Sigmoid colon (tissue), 7 donors: Measurements from ENCODE around the gene STK11IP. TPM values are rescaled to one million over a fixed set of nuclear protein-coding genes. Genes with fewer than 3 reads are reported as not detected.

Experiments used
- DNase-seq: peaks from one replicate; pipeline ENCODE4 v3.0.0-alpha.2; 2019
- H3K27ac ChIP-seq, 4 donors: fragments of 200-600 bp; sonication (generic); one replicate each; pipeline ENCODE4 v1.5.1; 2016 to 2019; ENCODE audit warnings: mild to moderate bottlenecking in 1 of 4
- H3K27me3 ChIP-seq, 3 donors: fragments of 200-600 bp; sonication (generic); one replicate each; pipeline ENCODE4 v1.5.1; 2019; ENCODE audit warnings: mild to moderate bottlenecking in 1 of 3
- H3K36me3 ChIP-seq, 4 donors: fragments of 200-600 bp; sonication (generic); one replicate each; pipeline ENCODE4 v1.5.1; 2016 to 2019
- H3K4me1 ChIP-seq, 4 donors: fragments of 200-600 bp; sonication (generic); one replicate each; pipeline ENCODE4 v1.5.1; 2017 to 2019
- H3K4me3 ChIP-seq, 4 donors: fragments of 200-600 bp; sonication (generic); one replicate each; pipeline ENCODE4 v1.5.1; 2017 to 2019; ENCODE audit warnings: mild to moderate bottlenecking in 2 of 4, moderate library complexity in 1 of 4
- H3K9me3 ChIP-seq, 4 donors: fragments of 200-600 bp in 3 of 4; sonication (generic) in 3 of 4; one replicate each; pipeline versions ENCODE4 v1.5.1 to v1.6.1; 2013 to 2019
- EP300 ChIP-seq, 4 donors: sonication (generic); formaldehyde crosslinking; IDR thresholded peaks; one replicate each; pipeline ENCODE4 v1.6.1; 2017; ENCODE audit warnings: antibody characterized with exemption in 4 of 4
- POLR2A ChIP-seq, 2 donors: fragments of 450-650 bp; IDR thresholded peaks; one replicate each; pipeline ENCODE4 v1.6.1; 2016; ENCODE audit warnings: antibody characterized with exemption in 2 of 2, mild to moderate bottlenecking in 2 of 2, moderate library complexity in 2 of 2
- POLR2AphosphoS5 ChIP-seq, 4 donors: sonication (generic); formaldehyde crosslinking; IDR thresholded peaks; one replicate each; pipeline ENCODE4 v1.6.1; 2017; ENCODE audit warnings: antibody characterized with exemption in 4 of 4
- WGBS, 2 donors: extraction: QIAGEN DNeasy Blood & Tissue Kit; methylation state at CpG; one replicate each; pipeline ENCODE4 v1.1.7; 2013; 5-methylcytosine and 5-hydroxymethylcytosine counted together
- intact Hi-C: fragments of 100-400 bp; cut with DNase I; formaldehyde crosslinking; loops from one replicate; pipeline ENCODE4 v1.15.1; 2023
- polyA plus RNA-seq, 3 donors: library from polyadenylated mRNA; stranded (reverse); fragments of 200-250 nt; gene quantifications; one replicate each; pipeline ENCODE4 v1.2.3, GENCODE V29; 2013
- total RNA-seq, 4 donors: library from RNA; depleted of rRNA; stranded (reverse); fragments of >200 nt; gene quantifications; one replicate each; pipeline ENCODE4 v1.1.0, GENCODE V29; 2016
- TF ChIP-seq, protein P1 (sequence below), 4 experiments: fragments of 450-650 bp in 3 of 4; fragments of 200-600 bp in 1 of 4; IDR thresholded peaks; one replicate each; pipeline ENCODE4 v1.5.1; 2016 to 2019; ENCODE audit warnings: antibody characterized with exemption in 4 of 4, mild to moderate bottlenecking in 3 of 4, moderate library complexity in 2 of 4
- donor health status: healthy with polysubstance abuse.
- donor health status: Bipolar disorder and iron deficiency.
- donor health status: healthy.

The STK11IP gene
- total and polyA plus RNA-seq, 7 donors = 6.9 to 36.7 (median 10.8) TPM

DNA sequence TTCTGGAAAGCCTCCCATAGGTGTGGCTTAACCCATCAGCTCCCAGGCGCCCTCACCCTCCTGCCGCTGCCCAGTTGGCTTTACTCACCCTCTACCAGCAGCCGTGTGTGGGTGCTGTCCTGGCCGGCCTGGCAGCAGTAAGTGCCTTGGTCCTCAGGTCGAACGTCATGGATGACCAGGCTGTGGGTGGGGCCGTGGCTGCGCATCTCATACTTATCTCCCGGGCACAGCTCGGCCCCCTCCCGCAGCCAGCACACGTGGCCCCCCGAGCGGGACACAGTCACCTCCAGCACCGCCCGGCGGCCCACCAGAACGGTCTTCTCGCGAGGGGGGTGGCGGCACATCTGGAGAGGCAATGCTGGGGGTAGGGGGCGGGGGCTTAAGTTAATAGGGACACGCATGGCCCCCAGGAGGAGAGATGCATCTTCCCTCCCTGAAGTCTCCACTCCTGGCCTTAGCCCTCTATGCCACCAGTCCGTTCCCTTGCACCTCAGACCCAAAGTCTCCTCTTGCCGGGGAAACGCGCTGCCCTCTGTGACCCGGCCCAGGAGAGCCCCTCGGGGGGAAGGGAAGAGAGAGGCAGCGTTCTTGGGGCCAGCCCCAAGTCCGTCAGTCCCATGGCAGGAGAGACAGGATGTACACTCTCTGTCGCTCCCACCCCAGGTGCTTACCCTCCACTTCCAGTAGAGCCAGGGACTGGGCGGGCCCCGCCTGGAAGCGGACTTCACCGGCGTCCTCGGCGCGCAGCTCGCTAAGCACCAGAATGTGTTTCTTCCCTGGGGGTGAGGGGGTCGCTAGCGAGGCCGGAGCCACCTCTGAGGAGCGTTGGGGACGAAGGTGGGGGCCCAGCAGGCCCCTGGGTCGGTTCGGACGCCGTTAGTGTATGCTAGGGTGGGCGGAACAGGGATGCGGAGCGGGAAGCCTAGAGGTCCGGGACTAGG lies 45.9 kb upstream of the STK11IP start:
- Histone ChIP-seq H3K4me3 (peak overlapping the region; percentile 49 to 64 (median 56)), H3K27ac (peak overlapping the region in 3 of 4 donors; percentile 64 to 78 (median 69)), H3K9me3 (no peaks in the 10 kb centered on the region), H3K36me3 (peaks cover 0 to 13% (median 0%) of the 10 kb centered on the region in 4 donors), H3K4me1 (peaks cover 0 to 27% (median 21%) of the 10 kb centered on the region in 4 donors), H3K27me3 (peaks cover 0 to 13% (median 0%) of the 10 kb centered on the region in 3 donors)
- TF ChIP-seq, protein P1, sequence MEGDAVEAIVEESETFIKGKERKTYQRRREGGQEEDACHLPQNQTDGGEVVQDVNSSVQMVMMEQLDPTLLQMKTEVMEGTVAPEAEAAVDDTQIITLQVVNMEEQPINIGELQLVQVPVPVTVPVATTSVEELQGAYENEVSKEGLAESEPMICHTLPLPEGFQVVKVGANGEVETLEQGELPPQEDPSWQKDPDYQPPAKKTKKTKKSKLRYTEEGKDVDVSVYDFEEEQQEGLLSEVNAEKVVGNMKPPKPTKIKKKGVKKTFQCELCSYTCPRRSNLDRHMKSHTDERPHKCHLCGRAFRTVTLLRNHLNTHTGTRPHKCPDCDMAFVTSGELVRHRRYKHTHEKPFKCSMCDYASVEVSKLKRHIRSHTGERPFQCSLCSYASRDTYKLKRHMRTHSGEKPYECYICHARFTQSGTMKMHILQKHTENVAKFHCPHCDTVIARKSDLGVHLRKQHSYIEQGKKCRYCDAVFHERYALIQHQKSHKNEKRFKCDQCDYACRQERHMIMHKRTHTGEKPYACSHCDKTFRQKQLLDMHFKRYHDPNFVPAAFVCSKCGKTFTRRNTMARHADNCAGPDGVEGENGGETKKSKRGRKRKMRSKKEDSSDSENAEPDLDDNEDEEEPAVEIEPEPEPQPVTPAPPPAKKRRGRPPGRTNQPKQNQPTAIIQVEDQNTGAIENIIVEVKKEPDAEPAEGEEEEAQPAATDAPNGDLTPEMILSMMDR (IDR thresholded peaks at IDR 0.05) = no peak
- TF ChIP-seq POLR2A (IDR thresholded peaks at IDR 0.05) (no peak), EP300 (IDR thresholded peaks at IDR 0.05) (no peak)
- intact Hi-C loops = no loop called here
- WGBS, 2 donors = 5 to 7% methylated on average over 54 of the region's 54 CpGs
- DNase-seq = no peak

- Histone ChIP-seq H3K27ac (peak overlapping the region; percentile 50 to 78 (median 66)), H3K27me3 (peaks cover 0 to 13% (median 0%) of the 10 kb centered on the region in 3 donors), H3K4me3 (peak overlapping the region; percentile 49 to 64 (median 56)), H3K4me1 (peaks cover 0 to 27% (median 21%) of the 10 kb centered on the region in 4 donors), H3K9me3 (no peaks in the 10 kb centered on the region), H3K36me3 (peaks cover 0 to 19% (median 0%) of the 10 kb centered on the region in 4 donors)
- intact Hi-C loops = loop anchor here (1.0 kb wide), 1 partner anchor 45 kb away; the partner anchor contains the start of gene STK11IP
- peak; percentile 93 for DNase-seq
- TF ChIP-seq, protein P1 (IDR thresholded peaks at IDR 0.05) = no peak
- no peak for TF ChIP-seq EP300 (IDR thresholded peaks at IDR 0.05)
- TF ChIP-seq POLR2A (IDR thresholded peaks at IDR 0.05) = no peak
- peak in 3 of 4 donors; percentile 29 to 47 (median 36) for TF ChIP-seq POLR2AphosphoS5 (IDR thresholded peaks at IDR 0.05)
- 2% methylated on average over 99 of the region's 99 CpGs for WGBS, 2 donors
These were observed 45.1 kb upstream of the STK11IP start for GRCh38 chr2:219552382-219553167.

- Histone ChIP-seq H3K4me3 (peak overlapping the region; percentile 49 to 64 (median 56)), H3K9me3 (no peaks in the 10 kb centered on the region), H3K4me1 (peaks cover 0 to 27% (median 21%) of the 10 kb centered on the region in 4 donors), H3K27me3 (peaks cover 0 to 13% (median 0%) of the 10 kb centered on the region in 3 donors), H3K36me3 (peaks cover 0 to 19% (median 0%) of the 10 kb centered on the region in 4 donors), H3K27ac (peak overlapping the region in 2 of 4 donors; percentile 69 to 78)
- 23 to 37% methylated on average over 7 of the region's 7 CpGs for WGBS, 2 donors
- no peak for TF ChIP-seq POLR2AphosphoS5 (IDR thresholded peaks at IDR 0.05)
- no peak for TF ChIP-seq EP300 (IDR thresholded peaks at IDR 0.05)
- TF ChIP-seq, protein P1 (IDR thresholded peaks at IDR 0.05) = no peak
- no peak for TF ChIP-seq POLR2A (IDR thresholded peaks at IDR 0.05)
- intact Hi-C loops = loop anchor here (1.0 kb wide), 1 partner anchor 44 kb away; the partner anchor contains the start of gene STK11IP
- DNase-seq = no peak
These were observed 44.6 kb upstream of the STK11IP start for GRCh38 chr2:219553168-219553417.

- TF ChIP-seq POLR2A (IDR thresholded peaks at IDR 0.05) (no peak), EP300 (IDR thresholded peaks at IDR 0.05) (no peak), POLR2AphosphoS5 (IDR thresholded peaks at IDR 0.05) (no peak)
- TF ChIP-seq, protein P1 (IDR thresholded peaks at IDR 0.05) = no peak
- WGBS, 2 donors = 80 to 86% methylated on average over 12 of the region's 12 CpGs
- DNase-seq = no peak
- Histone ChIP-seq H3K36me3 (peaks cover 0 to 19% (median 0%) of the 10 kb centered on the region in 4 donors), H3K4me3 (peak overlapping the region in 1 of 4 donors; percentile 62), H3K9me3 (no peaks in the 10 kb centered on the region), H3K27ac (no peak overlapping the region), H3K27me3 (peaks cover 0 to 13% (median 0%) of the 10 kb centered on the region in 3 donors), H3K4me1 (peaks cover 0 to 27% (median 21%) of the 10 kb centered on the region in 4 donors)
- intact Hi-C loops = loop anchor here (1.0 kb wide), 1 partner anchor 44 kb away; the partner anchor contains the start of gene STK11IP
These were observed 44.1 kb upstream of the STK11IP start for GRCh38 chr2:219553463-219553963.
